ENCODE data around the gene CACNA1I. TPM values are rescaled to one million over a fixed set of nuclear protein-coding genes. Genes with fewer than 3 reads are reported as not detected.

CACNA1I gene
- total RNA-seq, 2 donors from 2014 or later = 20.3 to 27.9 TPM

- DNase-seq = no peak
- Mint-ChIP-seq H3K4me3 (no peak overlapping the region), H3K27ac (peak overlapping the region; percentile 70), H3K27me3 (peaks cover 2% of the 10 kb centered on the region), H3K36me3 (ENCODE audit: low read depth) (peaks cover 6% of the 10 kb centered on the region), H3K4me1 (peaks cover 16% of the 10 kb centered on the region)
- no peaks in the 10 kb centered on the region for H3K9me3 ChIP-seq (ENCODE audit: control insufficient read depth, low read length, poor library complexity, severe bottlenecking)
- no peak for ATAC-seq
These were observed 50.6 kb downstream of the CACNA1I start for GRCh38 chr22:39620924-39621690.

GRCh38 chr22:39621826-39622225 lies 51.3 kb downstream of the CACNA1I start:
- Mint-ChIP-seq H3K4me1 (peaks cover 14% of the 10 kb centered on the region), H3K27ac (no peak overlapping the region)

GRCh38 chr22:39622881-39623367 lies 52.4 kb downstream of the CACNA1I start:
- peak; percentile 44 to 64 (median 53) for DNase-seq
- H3K4me1 Mint-ChIP-seq = peaks cover 16% of the 10 kb centered on the region
- ATAC-seq = peak; percentile 73
- H3K36me3 Mint-ChIP-seq (ENCODE audit: low read depth) = peaks cover 4% of the 10 kb centered on the region
- no peak overlapping the region for H3K27ac Mint-ChIP-seq
- no peaks in the 10 kb centered on the region for H3K9me3 ChIP-seq (ENCODE audit: control insufficient read depth, low read length, poor library complexity, severe bottlenecking)
- H3K4me3 Mint-ChIP-seq = no peak overlapping the region
- peaks cover 5% of the 10 kb centered on the region for H3K27me3 Mint-ChIP-seq

More at GRCh38 chr22:39621826-39622225, 51.3 kb downstream of the CACNA1I start:
- Mint-ChIP-seq H3K4me3 (no peak overlapping the region), H3K27me3 (peaks cover 5% of the 10 kb centered on the region), H3K36me3 (ENCODE audit: low read depth) (peaks cover 6% of the 10 kb centered on the region)
- H3K9me3 ChIP-seq (ENCODE audit: control insufficient read depth, low read length, poor library complexity, severe bottlenecking) = no peaks in the 10 kb centered on the region
- ATAC-seq (no peak), DNase-seq (no peak)

GRCh38 chr22:39623603-39624500 lies 53.3 kb downstream of the CACNA1I start:
- no peaks in the 10 kb centered on the region for H3K9me3 ChIP-seq (ENCODE audit: control insufficient read depth, low read length, poor library complexity, severe bottlenecking)
- Mint-ChIP-seq H3K36me3 (ENCODE audit: low read depth) (no peaks in the 10 kb centered on the region), H3K4me3 (no peak overlapping the region), H3K4me1 (peaks cover 13% of the 10 kb centered on the region), H3K27ac (no peak overlapping the region), H3K27me3 (peaks cover 7% of the 10 kb centered on the region)
- ATAC-seq = no peak
- no peak for DNase-seq

GRCh38 chr22:39624501-39624821 lies 53.9 kb downstream of the CACNA1I start:
- peaks cover 4% of the 10 kb centered on the region for H3K36me3 Mint-ChIP-seq (ENCODE audit: low read depth)
- DNase-seq (no peak), ATAC-seq (no peak)
- peaks cover 14% of the 10 kb centered on the region for H3K4me1 Mint-ChIP-seq
- peaks cover 13% of the 10 kb centered on the region for H3K27me3 Mint-ChIP-seq
- H3K27ac Mint-ChIP-seq = no peak overlapping the region
- no peak overlapping the region for H3K4me3 Mint-ChIP-seq
- no peaks in the 10 kb centered on the region for H3K9me3 ChIP-seq (ENCODE audit: control insufficient read depth, low read length, poor library complexity, severe bottlenecking)

- H3K27me3 Mint-ChIP-seq = peaks cover 18% of the 10 kb centered on the region
These were observed 55.3 kb downstream of the CACNA1I start for GRCh38 chr22:39625569-39626537.

GRCh38 chr22:39627208-39627607 lies 56.7 kb downstream of the CACNA1I start:
- Mint-ChIP-seq H3K27me3 (peaks cover 18% of the 10 kb centered on the region), H3K36me3 (ENCODE audit: low read depth) (peaks cover 4% of the 10 kb centered on the region), H3K27ac (peak overlapping the region; percentile 49), H3K4me3 (no peak overlapping the region), H3K4me1 (peaks cover 12% of the 10 kb centered on the region)
- ATAC-seq (no peak), DNase-seq (no peak)
- H3K9me3 ChIP-seq (ENCODE audit: control insufficient read depth, low read length, poor library complexity, severe bottlenecking) = no peaks in the 10 kb centered on the region

More at GRCh38 chr22:39625569-39626537, 55.3 kb downstream of the CACNA1I start:
- no peaks in the 10 kb centered on the region for H3K9me3 ChIP-seq (ENCODE audit: control insufficient read depth, low read length, poor library complexity, severe bottlenecking)
- DNase-seq = no peak
- H3K4me1 Mint-ChIP-seq = peaks cover 12% of the 10 kb centered on the region
- peaks cover 4% of the 10 kb centered on the region for H3K36me3 Mint-ChIP-seq (ENCODE audit: low read depth)
- H3K4me3 Mint-ChIP-seq = no peak overlapping the region
- H3K27ac Mint-ChIP-seq = no peak overlapping the region
- ATAC-seq = no peak

- Mint-ChIP-seq H3K4me1 (peaks cover 12% of the 10 kb centered on the region), H3K4me3 (no peak overlapping the region), H3K27ac (no peak overlapping the region), H3K36me3 (ENCODE audit: low read depth) (peaks cover 4% of the 10 kb centered on the region), H3K27me3 (peaks cover 18% of the 10 kb centered on the region)
- no peak for ATAC-seq
- DNase-seq = no peak
- H3K9me3 ChIP-seq (ENCODE audit: control insufficient read depth, low read length, poor library complexity, severe bottlenecking) = no peaks in the 10 kb centered on the region
These were observed 57.5 kb downstream of the CACNA1I start for GRCh38 chr22:39627865-39628562.

GRCh38 chr22:39628563-39629080 lies 58.1 kb downstream of the CACNA1I start:
- Mint-ChIP-seq H3K27me3 (peaks cover 18% of the 10 kb centered on the region), H3K27ac (no peak overlapping the region)

GRCh38 chr22:39629851-39630250 lies 59.3 kb downstream of the CACNA1I start:
- H3K4me3 Mint-ChIP-seq = no peak overlapping the region
- ATAC-seq (no peak), DNase-seq (no peak)
- H3K27me3 Mint-ChIP-seq = peaks cover 18% of the 10 kb centered on the region
- no peak overlapping the region for H3K27ac Mint-ChIP-seq
- H3K36me3 Mint-ChIP-seq (ENCODE audit: low read depth) = peaks cover 4% of the 10 kb centered on the region
- peaks cover 15% of the 10 kb centered on the region for H3K4me1 Mint-ChIP-seq
- no peaks in the 10 kb centered on the region for H3K9me3 ChIP-seq (ENCODE audit: control insufficient read depth, low read length, poor library complexity, severe bottlenecking)

More at GRCh38 chr22:39628563-39629080, 58.1 kb downstream of the CACNA1I start:
- ATAC-seq (no peak), DNase-seq (no peak)
- Mint-ChIP-seq H3K36me3 (ENCODE audit: low read depth) (peaks cover 4% of the 10 kb centered on the region), H3K4me1 (peaks cover 12% of the 10 kb centered on the region), H3K4me3 (no peak overlapping the region)
- no peaks in the 10 kb centered on the region for H3K9me3 ChIP-seq (ENCODE audit: control insufficient read depth, low read length, poor library complexity, severe bottlenecking)

- Mint-ChIP-seq H3K27ac (no peak overlapping the region), H3K4me1 (peaks cover 18% of the 10 kb centered on the region), H3K27me3 (peaks cover 18% of the 10 kb centered on the region), H3K4me3 (peak overlapping the region; percentile 25), H3K36me3 (ENCODE audit: low read depth) (peaks cover 4% of the 10 kb centered on the region)
- no peaks in the 10 kb centered on the region for H3K9me3 ChIP-seq (ENCODE audit: control insufficient read depth, low read length, poor library complexity, severe bottlenecking)
- ATAC-seq = no peak
- no peak for DNase-seq
These were observed 60.2 kb downstream of the CACNA1I start for GRCh38 chr22:39630721-39631120.
